NB4 (cell line): ENCODE results near the gene PRDX2.

Experiments
- CTCF ChIP-seq: IDR thresholded peaks from one replicate; pipeline ENCODE4 v1.5.1; 2012; ENCODE audit warnings: low read depth, low read length
- MYC ChIP-seq: IDR thresholded peaks from 2 replicates; pipeline ENCODE4 v1.6.1; 2011; ENCODE audit warnings: low read depth, low read length
- POLR2A ChIP-seq: IDR thresholded peaks from 2 replicates; pipeline ENCODE4 v1.6.1; 2011; ENCODE audit warnings: mild to moderate bottlenecking; ENCODE audit not compliant: insufficient read length; ENCODE audit errors: extremely low read depth
- TF ChIP-seq, protein P1 (sequence below): IDR thresholded peaks from 2 replicates; pipeline ENCODE4 v1.6.1; 2011; ENCODE audit warnings: low read depth, low read length

- TF ChIP-seq POLR2A (no peak), CTCF (no peak), MYC (no peak)
- TF ChIP-seq, protein P1, sequence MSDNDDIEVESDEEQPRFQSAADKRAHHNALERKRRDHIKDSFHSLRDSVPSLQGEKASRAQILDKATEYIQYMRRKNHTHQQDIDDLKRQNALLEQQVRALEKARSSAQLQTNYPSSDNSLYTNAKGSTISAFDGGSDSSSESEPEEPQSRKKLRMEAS, result no peak
Observed at GRCh38 chr19:12774588-12775555, 26.7 kb downstream of the PRDX2 start, which contains the start of gene HOOK2.
